ENCODE data around the gene INS. TPM values are rescaled to one million over a fixed set of nuclear protein-coding genes. Genes with fewer than 3 reads are reported as not detected.

INS gene
- total RNA-seq, 1 experiment from 2014 or later = not detected

GRCh38 chr11:2123628-2123960 lies 37.4 kb downstream of the INS start:
- DNase-seq (ENCODE audit: low spot score) = no peak
- no TSS peak for BruUV-seq (replicated peaks)
- no peaks in the 10 kb centered on the region for H3K9me3 ChIP-seq (ENCODE audit: low read depth, low read length, poor library complexity, severe bottlenecking)
- intact Hi-C loops (cut with micrococcal nuclease; ENCODE audit: unreplicated experiment) = no loop called here
- H3K4me1 ChIP-seq (ENCODE audit: insufficient read depth, low read length, poor library complexity, severe bottlenecking) = no peaks in the 10 kb centered on the region
- ChIA-PET POLR2A (ENCODE audit: low non-redundant PET) (no interaction called here), CTCF (no interaction called here)
- no peaks in the 10 kb centered on the region for H3K27me3 ChIP-seq (replicated peaks; ENCODE audit: insufficient read depth, low read depth, low read length, poor library complexity)
- no peak overlapping the region for H3K27ac ChIP-seq (ENCODE audit: low read depth, low read length, poor library complexity, severe bottlenecking)
- H3K36me3 ChIP-seq (ENCODE audit: insufficient read depth, low read length, poor library complexity, severe bottlenecking) = no peaks in the 10 kb centered on the region
- TF ChIP-seq EZH2 (IDR thresholded peaks at IDR 0.05; ENCODE audit: borderline replicate concordance, low read depth, low read length, poor library complexity, severe bottlenecking) = no peak
- TF ChIP-seq CTCF (conservative IDR thresholded peaks at IDR 0.05; ENCODE audit: low read depth, low read length) = no peak
- no peak overlapping the region for H3K4me3 ChIP-seq (ENCODE audit: low read depth, low read length, poor library complexity, severe bottlenecking)

GRCh38 chr11:2122907-2123627 lies 37.9 kb downstream of the INS start:
- POLR2A ChIA-PET (ENCODE audit: low non-redundant PET) = no interaction called here
- CTCF ChIA-PET = no interaction called here
- intact Hi-C loops (cut with micrococcal nuclease; ENCODE audit: unreplicated experiment) = no loop called here
- TF ChIP-seq CTCF (conservative IDR thresholded peaks at IDR 0.05; ENCODE audit: low read depth, low read length) = no peak
- no peak for TF ChIP-seq EZH2 (IDR thresholded peaks at IDR 0.05; ENCODE audit: borderline replicate concordance, low read depth, low read length, poor library complexity, severe bottlenecking)
- no peak overlapping the region for H3K27ac ChIP-seq (ENCODE audit: low read depth, low read length, poor library complexity, severe bottlenecking)
- no peaks in the 10 kb centered on the region for H3K27me3 ChIP-seq (replicated peaks; ENCODE audit: insufficient read depth, low read depth, low read length, poor library complexity)
- H3K4me1 ChIP-seq (ENCODE audit: insufficient read depth, low read length, poor library complexity, severe bottlenecking) = no peaks in the 10 kb centered on the region
- BruUV-seq (replicated peaks) = no TSS peak
- DNase-seq (ENCODE audit: low spot score) = no peak
- H3K9me3 ChIP-seq (ENCODE audit: low read depth, low read length, poor library complexity, severe bottlenecking) = no peaks in the 10 kb centered on the region
- H3K4me3 ChIP-seq (ENCODE audit: low read depth, low read length, poor library complexity, severe bottlenecking) = no peak overlapping the region
- no peaks in the 10 kb centered on the region for H3K36me3 ChIP-seq (ENCODE audit: insufficient read depth, low read length, poor library complexity, severe bottlenecking)

- no TSS peak for BruUV-seq (replicated peaks)
- H3K9me3 ChIP-seq (ENCODE audit: low read depth, low read length, poor library complexity, severe bottlenecking) = no peaks in the 10 kb centered on the region
- no peaks in the 10 kb centered on the region for H3K27me3 ChIP-seq (replicated peaks; ENCODE audit: insufficient read depth, low read depth, low read length, poor library complexity)
- POLR2A ChIA-PET (ENCODE audit: low non-redundant PET) = no interaction called here
- CTCF ChIA-PET = no interaction called here
- DNase-seq (ENCODE audit: low spot score) = no peak
- intact Hi-C loops (cut with micrococcal nuclease; ENCODE audit: unreplicated experiment) = no loop called here
- no peak overlapping the region for H3K27ac ChIP-seq (ENCODE audit: low read depth, low read length, poor library complexity, severe bottlenecking)
- no peak for TF ChIP-seq CTCF (conservative IDR thresholded peaks at IDR 0.05; ENCODE audit: low read depth, low read length)
- TF ChIP-seq EZH2 (IDR thresholded peaks at IDR 0.05; ENCODE audit: borderline replicate concordance, low read depth, low read length, poor library complexity, severe bottlenecking) = no peak
- no peaks in the 10 kb centered on the region for H3K4me1 ChIP-seq (ENCODE audit: insufficient read depth, low read length, poor library complexity, severe bottlenecking)
- no peak overlapping the region for H3K4me3 ChIP-seq (ENCODE audit: low read depth, low read length, poor library complexity, severe bottlenecking)
- H3K36me3 ChIP-seq (ENCODE audit: insufficient read depth, low read length, poor library complexity, severe bottlenecking) = no peaks in the 10 kb centered on the region
These were observed 38.6 kb downstream of the INS start for GRCh38 chr11:2122222-2122906.
